GM21619 (cell line): ENCODE results near the gene PRPF31.
"Not testable (repeated sequence)": the region's sequence is repeated elsewhere in the genome, so short reads cannot be mapped to it uniquely, and the experiment has no call there.

Experiments
- ATAC-seq: cut with Tn5 transposase; IDR thresholded peaks from one replicate; pipeline ENCODE4 v1.9.1; 2021; ENCODE audit not compliant: unreplicated experiment

PRPF31 gene

DNA sequence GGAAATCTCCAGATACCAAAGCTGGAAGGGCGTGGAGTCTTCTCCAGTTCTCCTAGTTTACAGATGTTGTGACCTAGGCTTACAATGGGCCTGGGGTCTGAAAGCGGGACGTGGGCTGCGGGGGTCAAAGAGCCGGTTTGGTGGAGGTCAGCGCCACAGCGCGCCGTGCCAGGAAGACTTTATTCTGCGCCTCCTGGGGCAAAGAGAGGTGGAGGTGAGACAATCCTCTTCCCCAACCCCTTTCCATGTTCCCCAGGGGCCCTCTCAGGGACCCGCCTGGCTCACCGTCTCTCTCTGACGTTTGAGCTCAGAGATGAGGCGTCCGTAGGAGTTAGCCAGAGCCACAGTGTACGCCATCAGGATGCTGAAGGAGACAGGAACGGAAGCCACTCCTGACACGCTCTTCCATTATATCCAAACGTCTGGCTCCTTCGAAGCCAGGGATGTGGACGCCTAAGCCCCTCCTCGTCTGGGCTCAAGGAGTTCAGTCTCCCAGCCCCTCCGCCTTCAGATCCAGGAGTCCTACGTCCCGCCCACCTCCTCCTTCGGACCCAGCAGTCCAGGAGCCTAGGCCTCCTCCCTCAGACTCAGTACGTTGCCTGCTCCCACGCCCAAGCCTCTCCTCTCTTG is 44.7 kb downstream of the PRPF31 start:
- no peak for ATAC-seq

DNA sequence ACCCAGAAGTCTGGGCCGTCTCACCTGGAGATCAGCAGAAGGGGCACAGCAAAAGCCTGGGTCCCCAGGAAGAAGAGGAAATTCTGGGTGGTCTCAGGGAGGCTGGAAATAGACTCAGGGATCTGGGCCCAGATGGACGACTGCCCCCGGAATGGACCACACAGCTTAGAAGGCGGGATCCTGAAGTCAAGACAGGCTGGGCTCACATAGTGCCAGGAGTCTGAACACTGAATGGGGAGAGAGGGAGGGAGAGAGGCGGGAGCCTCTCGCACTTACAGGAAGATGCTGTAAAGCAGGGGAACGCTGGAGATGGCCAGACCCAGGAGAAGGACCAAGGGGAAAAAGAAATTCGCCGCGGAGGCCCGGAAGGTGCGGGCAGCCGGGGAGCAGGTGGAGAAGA is 45.3 kb downstream of the PRPF31 start:
- ATAC-seq = no peak

DNA sequence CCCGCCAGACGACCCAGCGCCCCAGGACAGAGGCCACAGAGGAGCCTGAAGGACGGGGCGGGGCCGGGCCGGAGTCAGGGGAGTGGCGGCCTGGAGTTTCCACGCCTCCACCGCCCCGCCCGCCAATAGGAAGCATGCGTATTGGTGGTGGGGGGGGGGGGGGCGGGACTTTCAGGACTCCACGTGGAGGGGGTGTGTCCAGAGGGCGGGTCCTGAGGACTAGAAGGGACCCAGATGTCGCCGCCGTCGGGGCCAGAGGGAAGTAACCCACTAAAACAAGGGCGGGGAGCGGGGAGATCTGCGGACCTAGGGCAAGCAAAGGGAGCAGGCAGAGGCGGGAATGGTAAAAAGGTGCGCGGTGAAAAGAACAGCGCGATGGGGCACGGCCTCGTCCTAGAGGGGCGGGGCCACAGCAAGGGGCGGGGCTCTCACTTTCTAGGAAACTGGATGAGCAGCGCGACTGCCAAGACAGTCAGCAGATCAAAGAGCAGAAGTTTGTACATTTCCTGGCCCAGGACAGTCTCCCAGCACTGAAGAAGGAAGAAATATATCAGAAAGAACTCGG is 46.8 kb downstream of the PRPF31 start:
- ATAC-seq = no peak

DNA sequence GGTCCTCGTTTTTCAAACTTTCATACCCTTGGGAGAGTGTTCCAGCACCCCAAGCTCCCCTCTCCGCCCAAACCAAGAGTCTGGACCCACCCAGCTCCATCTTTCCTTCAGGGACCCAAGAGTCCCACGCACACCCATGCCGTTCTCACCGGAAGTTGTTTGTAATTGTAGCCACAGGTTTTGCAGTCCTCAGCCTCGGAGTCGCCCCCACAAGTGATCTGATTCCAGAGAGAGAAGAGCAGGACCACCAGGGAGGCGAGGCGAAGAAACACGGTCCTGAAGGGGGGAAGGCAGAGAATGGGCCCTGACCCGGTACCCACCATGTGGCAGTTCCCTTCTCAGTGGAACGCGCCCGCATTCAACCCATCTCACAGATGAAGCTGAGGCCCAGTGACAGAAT is 47.3 kb downstream of the PRPF31 start:
- ATAC-seq = no peak

DNA sequence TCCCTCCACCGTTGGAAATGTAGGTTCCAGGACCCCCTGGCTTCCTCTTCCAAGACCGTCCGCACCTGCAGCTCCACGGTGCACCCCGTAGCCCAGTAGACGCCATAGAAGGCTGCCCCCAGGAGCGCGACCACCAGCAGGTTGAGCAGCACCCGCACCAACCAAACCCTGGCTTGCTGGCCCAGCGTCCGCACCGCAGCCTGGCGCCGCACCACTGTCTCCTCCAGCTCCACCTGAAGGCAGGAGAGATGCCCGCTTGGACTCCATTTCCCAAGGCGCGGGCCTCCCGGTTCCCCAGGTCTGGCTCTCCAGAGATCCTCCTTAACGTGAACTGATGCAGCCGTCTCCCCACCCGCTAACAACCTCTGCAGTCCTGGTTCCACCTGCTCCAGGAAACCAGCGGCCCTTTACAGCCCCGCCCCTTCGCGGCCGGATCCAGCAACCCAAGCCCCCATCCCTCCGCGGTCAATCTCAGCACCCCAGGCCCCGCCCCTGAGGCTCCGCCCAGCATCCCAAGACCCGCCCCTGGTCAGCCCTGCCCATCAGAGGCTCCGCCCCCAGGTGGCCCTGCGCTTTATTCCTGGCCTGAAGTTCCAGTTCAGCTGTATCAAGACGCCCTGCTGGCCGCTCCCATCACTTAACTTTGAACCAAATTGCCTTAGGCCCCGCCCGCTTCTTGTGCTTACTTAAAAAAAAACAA is 49.0 kb downstream of the PRPF31 start:
- no peak for ATAC-seq

DNA sequence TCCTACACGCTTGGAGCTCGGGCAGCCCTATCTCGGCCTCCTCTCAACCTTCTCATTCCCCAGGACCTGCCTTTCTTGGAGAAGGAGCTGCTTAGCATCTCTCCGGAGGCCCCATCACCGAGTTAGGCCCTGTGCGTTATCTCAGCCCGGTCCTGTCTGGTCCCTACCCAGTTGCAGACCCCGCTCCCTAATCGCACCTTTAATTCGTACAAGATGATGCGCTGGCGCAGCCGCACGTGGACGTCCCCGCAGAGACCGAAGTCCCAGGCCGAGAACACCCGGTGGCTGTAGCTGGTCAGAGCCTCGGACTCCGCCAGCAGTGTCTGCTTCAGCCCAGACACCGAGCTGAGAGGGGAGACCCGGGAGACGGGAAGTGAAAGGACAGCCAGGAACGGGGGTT is 49.7 kb downstream of the PRPF31 start:
- ATAC-seq = no peak

DNA sequence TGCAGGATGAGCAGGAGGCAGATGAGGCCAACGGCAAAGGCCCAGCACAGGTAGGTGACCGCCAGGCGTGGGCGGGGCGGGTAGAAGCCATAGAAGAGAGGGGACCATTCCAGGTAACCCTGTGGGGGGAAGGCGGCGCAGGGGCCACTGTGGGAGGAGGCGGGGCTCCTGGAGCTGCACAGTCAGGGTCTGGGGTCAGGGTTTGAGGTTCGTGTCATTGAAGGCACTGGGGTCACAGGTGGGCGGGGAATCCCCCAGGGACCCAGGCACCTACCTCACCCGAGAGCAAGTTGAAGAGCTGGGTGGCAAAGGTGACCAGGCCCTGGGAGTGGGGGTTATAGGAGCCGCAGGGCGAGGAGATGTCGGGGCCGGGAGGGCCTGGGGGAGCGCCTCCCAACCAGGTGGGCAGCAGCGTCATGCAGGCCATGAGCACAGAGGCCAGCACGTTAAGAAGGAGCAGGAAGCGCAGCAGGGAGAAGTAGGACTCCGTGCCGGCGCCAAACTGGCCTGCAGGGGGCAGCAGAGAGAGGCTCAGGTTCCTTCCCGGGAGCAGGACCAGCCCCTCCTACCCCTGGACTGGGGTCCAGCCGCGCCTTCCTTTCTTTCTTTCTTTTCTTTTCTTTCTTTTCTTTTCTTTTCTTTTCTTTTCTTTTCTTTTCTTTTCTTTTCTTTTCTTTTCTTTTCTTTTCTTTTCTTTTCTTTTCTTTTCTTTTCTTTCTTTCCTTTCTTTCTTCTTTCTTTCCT is 52.8 kb downstream of the PRPF31 start:
- peak; percentile 61 for ATAC-seq

DNA sequence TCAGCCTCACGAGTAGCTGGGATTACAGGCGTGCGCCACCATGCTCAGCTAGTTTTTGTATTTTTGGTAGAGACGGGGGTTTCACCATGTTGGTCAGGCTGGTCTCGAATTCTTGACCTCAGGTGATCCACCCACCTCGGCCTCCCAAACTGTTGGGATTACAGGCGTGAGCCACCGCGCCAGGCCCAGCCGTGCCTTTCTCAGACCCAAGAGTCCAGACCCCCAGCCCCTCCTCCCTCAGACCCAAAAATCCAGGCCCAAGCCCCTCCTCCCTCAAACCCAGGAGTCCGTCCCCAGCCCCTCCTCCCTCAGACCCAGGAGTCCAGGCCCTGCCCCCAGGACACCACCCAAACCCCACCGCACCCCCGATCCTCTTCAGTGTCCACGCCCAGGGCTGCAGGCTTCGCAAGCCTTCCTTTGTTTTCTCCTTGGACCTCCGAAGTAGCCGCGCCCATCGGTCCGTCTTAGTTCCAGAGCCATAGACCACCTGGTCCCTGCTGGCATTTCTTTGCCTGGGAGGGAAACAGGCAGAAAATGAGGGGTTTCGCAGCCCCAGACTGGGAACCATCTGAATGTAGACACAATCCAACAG is 53.7 kb downstream of the PRPF31 start:
- no peak for ATAC-seq

DNA sequence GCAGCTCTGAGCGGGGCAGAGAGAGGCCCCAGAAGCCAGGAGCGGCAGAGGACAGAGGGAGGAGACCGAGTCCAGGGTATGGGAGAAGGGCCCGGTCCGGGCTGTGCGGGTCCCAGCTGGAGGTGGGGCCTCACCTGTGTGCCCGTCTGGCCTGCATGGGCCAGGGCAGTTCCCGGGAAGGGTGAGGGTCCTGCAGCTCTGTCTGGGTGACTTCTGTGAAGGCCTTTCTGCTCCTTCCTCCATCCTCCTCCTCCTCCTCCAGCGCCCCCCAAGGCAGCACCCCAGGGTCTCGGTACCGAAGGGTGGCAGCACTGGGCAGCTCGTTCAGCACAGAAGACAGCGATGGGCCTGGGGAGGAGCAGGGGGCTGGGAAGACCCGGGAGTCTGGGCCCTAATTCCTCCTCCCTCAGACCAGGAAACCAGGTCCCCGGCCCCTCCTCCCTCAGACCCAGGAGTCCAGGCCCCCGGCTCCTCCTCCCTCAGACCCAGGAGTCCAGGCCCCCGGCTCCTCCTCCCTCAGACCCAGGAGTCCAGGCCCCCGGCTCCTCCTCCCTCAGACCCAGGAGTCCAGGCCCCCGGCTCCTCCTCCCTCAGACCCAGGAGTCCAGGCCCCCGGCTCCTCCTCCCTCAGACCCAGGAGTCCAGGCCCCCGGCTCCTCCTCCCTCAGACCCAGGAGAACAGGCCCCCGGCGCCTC is 56.3 kb downstream of the PRPF31 start:
- not testable (repeated sequence) for ATAC-seq

DNA sequence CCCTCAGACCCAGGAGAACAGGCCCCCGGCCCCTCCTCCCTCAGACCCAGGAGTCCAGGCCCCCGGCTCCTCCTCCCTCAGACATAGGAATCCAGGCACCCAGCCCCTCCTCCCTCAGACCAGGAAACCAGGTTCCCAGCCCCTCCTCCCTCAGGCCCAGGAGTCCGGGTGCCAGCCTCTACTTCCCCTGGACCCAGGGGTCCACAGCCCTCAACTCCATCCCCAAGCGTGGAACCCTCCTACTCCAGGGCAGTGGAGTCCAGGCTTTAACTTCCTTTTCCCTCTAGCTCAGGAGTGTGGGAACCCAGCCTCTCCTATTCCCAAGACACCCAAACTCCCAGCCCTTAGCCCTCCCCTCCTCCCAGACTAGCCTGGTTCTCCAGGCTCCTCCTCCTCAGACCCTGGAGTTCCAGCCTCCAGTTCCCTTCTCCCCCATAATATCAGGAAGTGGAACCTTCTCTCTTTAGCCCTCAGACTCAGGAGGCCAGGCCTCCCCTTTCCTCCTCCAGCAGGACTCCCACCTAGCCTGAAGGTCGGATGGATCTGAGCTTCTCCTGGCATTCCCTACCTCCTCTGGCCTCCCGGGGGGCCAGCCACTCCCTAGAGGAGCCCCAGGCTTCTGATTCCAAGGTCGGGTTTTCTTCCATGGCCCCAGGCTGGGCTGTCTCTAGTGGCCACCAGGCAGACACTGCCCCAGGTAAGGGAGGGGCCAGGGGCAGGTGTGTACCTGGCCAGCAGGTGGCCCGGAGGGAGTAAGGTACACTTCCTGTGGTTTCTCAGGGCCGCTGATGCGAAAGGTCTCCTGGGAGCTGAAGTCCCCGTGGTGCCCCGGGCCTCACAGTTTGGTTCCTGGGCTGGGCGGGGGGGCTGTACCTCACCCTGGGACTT is 57.2 kb downstream of the PRPF31 start, which contains the start of gene TMC4:
Gene TMC4, minus strand, starts transcription at position 690 of the 888 bp plus-strand sequence. Its CDS starts 43 bp downstream, at position 647.
- no peak for ATAC-seq

GRCh38 chr19:54173359-54173699 is 57.8 kb downstream of the PRPF31 start:
- no peak for ATAC-seq

GRCh38 chr19:54173951-54174834 is 58.6 kb downstream of the PRPF31 start:
- no peak for ATAC-seq

- no peak for ATAC-seq
Observed at GRCh38 chr19:54178581-54179261, 63.2 kb downstream of the PRPF31 start.

DNA sequence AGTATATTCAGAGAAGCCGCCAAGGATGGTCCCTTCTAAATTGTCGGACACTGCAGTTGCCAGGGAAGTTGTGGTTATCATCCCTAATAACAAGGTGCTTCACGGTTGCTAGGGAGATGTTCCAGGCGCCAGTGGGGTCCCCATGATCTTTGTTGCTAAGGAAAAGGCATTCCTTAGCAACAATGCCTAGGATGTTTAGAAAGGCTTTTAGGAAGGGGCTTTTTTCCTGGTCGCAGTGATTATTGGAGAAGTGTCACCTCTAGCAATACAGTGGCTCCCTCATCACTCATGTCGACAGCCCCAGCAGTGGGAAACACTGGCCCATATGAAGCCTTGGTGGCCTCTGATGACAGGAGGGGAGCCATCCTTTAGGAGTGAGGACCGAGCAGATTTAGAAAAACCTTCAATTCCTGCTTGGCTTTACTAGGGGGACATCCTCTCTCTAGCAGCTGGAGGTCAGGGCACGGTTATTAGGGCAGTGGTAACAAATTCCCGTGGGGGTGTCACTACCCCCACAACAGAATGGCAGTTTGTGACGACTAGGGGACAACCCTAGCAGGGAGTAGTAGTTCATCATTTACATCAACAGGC is 63.8 kb downstream of the PRPF31 start:
- ATAC-seq = no peak

GRCh38 chr19:54179921-54180461 is 64.4 kb downstream of the PRPF31 start:
- ATAC-seq = no peak

GRCh38 chr19:54180691-54181091 is 65.1 kb downstream of the PRPF31 start:
- ATAC-seq = no peak
